Measurements from ENCODE around the gene ZNF587.
"Not testable (repeated sequence)": the region's sequence is repeated elsewhere in the genome, so short reads cannot be mapped to it uniquely, and the experiment has no call there.

Gene ZNF587

DNA sequence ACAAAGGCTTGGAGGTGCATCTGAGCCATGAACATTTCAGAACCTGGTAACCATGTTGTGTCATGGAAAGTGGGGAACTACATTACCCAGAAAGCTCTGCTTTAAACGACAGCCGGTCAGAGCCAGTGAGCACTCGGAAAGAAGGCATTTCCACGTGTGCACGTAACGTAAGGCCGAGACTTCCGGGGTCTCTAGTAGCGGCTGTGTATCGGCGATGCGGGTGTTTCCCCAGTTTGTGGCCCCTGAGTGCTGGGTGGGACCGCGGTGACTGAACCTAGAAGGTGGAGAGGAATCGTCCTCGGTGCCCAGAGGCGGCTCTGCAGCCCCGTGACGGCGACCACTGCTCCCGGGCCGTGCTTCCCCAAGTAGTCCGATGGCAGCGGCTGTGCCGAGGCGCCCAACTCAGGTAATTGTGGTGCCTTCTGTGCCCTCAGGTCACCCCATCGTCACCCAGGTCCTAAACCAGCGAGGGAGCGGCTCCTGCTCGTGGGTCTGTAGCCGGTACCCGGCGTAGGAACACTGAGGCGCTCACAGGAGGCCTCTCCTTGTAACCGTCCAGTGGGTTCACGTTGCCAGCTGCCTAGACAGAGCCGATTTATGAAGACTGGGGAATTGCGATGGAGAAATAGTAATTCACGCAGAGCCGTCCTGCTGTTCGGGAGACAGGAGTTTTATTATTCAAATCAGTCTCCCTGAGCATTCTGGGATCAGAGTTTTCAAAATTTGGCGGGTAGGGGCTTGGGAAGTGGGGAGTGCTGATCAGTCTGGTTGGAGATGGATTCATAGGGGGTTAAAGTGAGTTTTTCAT lies at the start of gene ZNF587:
TSS of gene ZNF587 (plus strand) at position 194 of the 808 bp plus-strand sequence. CDS start at position 374, 180 bp downstream.
- DNase-seq (ENCODE audit: extremely low read depth, low read depth) = peak; percentile 70
- peak within 1 kb of the TSS; percentile 71 for H3K4me3 ChIP-seq (replicated peaks; ENCODE audit: low read depth, low read length)

DNA sequence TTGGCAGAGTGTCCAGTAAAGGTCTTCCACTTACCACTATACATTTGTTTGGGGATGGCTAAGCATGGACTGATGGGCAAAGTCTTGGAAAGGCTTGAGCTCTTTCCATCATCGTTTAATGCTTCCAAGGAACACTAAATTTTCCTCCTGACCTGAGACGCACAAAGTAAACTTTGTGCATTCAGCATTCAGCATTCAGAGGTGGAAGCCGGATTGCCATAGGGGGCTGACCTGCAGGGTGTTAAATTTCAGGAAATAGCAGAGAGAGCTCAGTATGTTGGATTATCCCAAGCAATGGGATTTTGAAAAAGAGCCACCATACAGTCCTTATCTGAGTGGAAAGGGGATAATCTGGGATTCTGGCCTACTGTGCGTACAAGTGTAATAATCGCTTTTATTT lies 49.0 kb upstream of the ZNF587 start:
- no peak for DNase-seq (ENCODE audit: extremely low read depth, low read depth)
- no peak overlapping the region for H3K4me3 ChIP-seq (replicated peaks; ENCODE audit: low read depth, low read length)
- TF ChIP-seq CTCF (IDR thresholded peaks at IDR 0.05; ENCODE audit: low read depth, low read length, missing control alignments) = no peak

DNA sequence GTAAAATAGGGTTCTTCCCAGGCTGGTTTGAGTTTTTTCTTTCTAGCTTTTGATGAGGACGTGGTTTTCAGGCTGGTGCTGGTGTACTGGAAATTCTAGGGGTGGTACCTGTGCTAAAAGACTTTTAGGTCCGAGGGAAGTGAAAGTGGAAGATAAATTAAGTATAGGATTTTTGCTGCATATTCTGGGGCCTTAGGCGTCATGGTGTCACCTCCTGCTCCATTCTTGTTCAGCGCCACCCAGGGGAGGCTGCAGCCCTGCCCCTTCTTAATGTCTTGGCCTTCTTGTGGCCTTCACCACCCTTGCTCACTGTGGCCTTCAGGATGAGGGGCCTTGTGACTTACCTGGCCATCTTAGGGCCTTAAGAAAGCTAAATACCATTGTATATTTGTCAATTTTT lies 47.4 kb upstream of the ZNF587 start:
- no peak for TF ChIP-seq CTCF (IDR thresholded peaks at IDR 0.05; ENCODE audit: low read depth, low read length, missing control alignments)
- H3K4me3 ChIP-seq (replicated peaks; ENCODE audit: low read depth, low read length) = no peak overlapping the region
- no peak for DNase-seq (ENCODE audit: extremely low read depth, low read depth)

GRCh38 chr19:57803265-57803593 lies 46.4 kb upstream of the ZNF587 start:
- peak overlapping the region; percentile 58 for H3K4me3 ChIP-seq (replicated peaks; ENCODE audit: low read depth, low read length)
- DNase-seq (ENCODE audit: extremely low read depth, low read depth) = no peak
- TF ChIP-seq CTCF (IDR thresholded peaks at IDR 0.05; ENCODE audit: low read depth, low read length, missing control alignments) = no peak

DNA sequence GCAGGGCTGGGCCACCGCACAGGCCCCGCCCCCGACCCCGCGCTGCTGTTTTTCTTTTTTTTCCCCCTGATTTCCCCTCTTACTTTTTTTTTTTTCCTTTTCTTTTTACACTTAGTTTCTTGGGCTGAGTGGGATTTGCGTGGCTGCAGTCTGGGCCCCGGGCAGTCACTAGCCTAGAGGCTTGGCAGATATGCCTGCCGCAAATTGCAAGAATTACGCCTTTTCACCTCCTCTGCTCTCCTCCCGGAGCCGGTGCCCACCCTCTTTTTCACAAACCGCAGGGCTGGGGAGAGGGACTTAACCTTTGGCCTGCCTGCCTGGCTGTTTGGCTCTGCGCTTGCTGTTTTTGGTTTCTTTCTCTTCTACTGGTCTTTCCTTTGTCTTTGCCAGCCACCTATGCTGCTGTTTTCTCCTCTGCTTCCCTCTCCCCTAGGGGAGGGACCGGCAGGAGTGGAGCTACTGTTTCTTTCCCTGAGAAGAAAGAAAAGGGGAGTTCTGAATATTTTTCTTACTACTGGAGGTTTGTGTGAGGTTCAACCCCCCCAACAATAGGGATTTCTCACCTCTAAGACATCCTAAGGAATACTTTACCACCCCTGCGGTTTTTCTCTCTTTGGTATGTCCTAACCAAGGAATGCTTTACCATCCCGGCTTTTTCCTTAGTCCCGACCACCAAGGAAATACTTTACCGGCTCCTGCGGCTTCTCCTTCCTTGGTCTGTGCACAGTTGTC lies 45.9 kb upstream of the ZNF587 start:
- no peak for TF ChIP-seq CTCF (IDR thresholded peaks at IDR 0.05; ENCODE audit: low read depth, low read length, missing control alignments)
- peak overlapping the region; percentile 58 for H3K4me3 ChIP-seq (replicated peaks; ENCODE audit: low read depth, low read length)
- DNase-seq (ENCODE audit: extremely low read depth, low read depth) = peak; percentile 48

DNA sequence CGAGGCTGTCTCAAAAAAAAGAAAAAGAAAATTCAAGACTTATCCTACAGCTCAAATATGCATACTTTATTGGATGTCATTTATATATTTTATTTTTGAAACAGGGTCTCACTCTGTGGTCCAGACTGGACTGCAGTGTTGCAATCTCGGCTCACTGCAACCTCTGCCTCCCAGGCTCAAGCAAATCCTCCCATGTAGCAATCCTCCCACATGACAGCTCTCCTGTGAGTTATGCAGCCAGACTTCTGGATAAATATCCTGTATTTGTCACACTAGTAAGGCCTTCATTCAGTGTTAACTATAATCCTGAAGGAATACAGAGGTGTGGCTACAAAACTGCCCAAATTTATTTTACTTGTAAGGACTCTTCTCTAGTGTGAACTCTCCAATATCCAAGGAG lies 42.1 kb upstream of the ZNF587 start:
- H3K4me3 ChIP-seq (replicated peaks; ENCODE audit: low read depth, low read length) = no peak overlapping the region
- no peak for TF ChIP-seq CTCF (IDR thresholded peaks at IDR 0.05; ENCODE audit: low read depth, low read length, missing control alignments)

GRCh38 chr19:57810410-57811295 lies 39.0 kb upstream of the ZNF587 start:
- not testable (repeated sequence) for DNase-seq (ENCODE audit: extremely low read depth, low read depth)

More for the DNA sequence above, 42.1 kb upstream of the ZNF587 start:
- DNase-seq (ENCODE audit: extremely low read depth, low read depth) = no peak

More at GRCh38 chr19:57810410-57811295, 39.0 kb upstream of the ZNF587 start:
- H3K4me3 ChIP-seq (replicated peaks; ENCODE audit: low read depth, low read length) = not testable (repeated sequence)
